Mammary epithelial cell (primary cell): ENCODE results near the gene WNK4.

ENCODE experiments used
- EZH2 ChIP-seq: IDR thresholded peaks from 2 replicates; pipeline ENCODE4 v1.6.1; 2012; ENCODE audit warnings: low read length, inconsistent platforms, borderline replicate concordance
- TF ChIP-seq, protein P1 (sequence below), 2 donors: IDR thresholded peaks in 1 of 2; conservative IDR thresholded peaks in 1 of 2; 2 replicates each; pipeline ENCODE4 v1.5.1; 2011 to 2012; ENCODE audit warnings: inconsistent platforms in 2 of 2, low read length in 2 of 2, mild to moderate bottlenecking in 2 of 2, control low read depth in 1 of 2, low read depth in 1 of 2; ENCODE audit not compliant: insufficient read depth in 1 of 2; ENCODE audit errors: extremely low read depth in 1 of 2

DNA sequence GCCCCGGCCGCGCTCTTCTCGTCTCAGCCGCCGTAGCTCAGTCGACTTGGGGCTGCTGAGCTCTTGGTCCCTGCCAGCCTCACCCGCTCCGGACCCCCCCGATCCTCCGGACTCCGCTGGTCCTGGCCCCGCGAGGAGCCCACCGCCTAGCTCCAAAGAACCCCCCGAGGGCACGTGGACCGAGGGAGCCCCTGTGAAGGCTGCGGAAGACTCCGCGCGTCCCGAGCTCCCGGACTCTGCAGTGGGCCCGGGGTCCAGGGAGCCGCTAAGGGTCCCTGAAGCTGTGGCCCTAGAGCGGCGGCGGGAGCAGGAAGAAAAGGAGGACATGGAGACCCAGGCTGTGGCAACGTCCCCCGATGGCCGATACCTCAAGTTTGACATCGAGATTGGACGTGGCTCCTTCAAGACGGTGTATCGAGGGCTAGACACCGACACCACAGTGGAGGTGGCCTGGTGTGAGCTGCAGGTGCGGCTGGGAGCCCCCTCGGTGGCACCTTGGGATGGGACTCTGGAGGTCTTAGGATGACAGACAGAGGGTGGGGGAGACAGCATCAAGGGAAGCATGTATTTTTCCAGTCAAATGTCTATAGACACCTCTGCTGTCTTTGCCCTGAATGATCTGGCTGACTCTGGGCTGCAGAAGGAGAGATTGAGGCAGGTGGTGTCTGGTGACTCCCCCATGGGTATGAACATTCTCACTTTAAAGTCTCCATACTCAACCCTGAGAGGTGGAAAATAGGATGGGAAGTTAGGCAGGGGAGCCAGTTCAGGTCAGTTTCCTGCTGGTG is 635 bp downstream of the WNK4 start:
- TF ChIP-seq, protein P1, sequence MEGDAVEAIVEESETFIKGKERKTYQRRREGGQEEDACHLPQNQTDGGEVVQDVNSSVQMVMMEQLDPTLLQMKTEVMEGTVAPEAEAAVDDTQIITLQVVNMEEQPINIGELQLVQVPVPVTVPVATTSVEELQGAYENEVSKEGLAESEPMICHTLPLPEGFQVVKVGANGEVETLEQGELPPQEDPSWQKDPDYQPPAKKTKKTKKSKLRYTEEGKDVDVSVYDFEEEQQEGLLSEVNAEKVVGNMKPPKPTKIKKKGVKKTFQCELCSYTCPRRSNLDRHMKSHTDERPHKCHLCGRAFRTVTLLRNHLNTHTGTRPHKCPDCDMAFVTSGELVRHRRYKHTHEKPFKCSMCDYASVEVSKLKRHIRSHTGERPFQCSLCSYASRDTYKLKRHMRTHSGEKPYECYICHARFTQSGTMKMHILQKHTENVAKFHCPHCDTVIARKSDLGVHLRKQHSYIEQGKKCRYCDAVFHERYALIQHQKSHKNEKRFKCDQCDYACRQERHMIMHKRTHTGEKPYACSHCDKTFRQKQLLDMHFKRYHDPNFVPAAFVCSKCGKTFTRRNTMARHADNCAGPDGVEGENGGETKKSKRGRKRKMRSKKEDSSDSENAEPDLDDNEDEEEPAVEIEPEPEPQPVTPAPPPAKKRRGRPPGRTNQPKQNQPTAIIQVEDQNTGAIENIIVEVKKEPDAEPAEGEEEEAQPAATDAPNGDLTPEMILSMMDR (conservative IDR thresholded peaks at IDR 0.05 in 1 of 2, IDR thresholded peaks at IDR 0.05 in 1 of 2; ENCODE audit: extremely low read depth in 1 of 2, insufficient read depth in 1 of 2, low read depth in 1 of 2, low read length in 2 of 2), result no peak
- TF ChIP-seq EZH2, result no peak
